NCI-H187 treated with DMSO at 0.1 percent for 48 hours (cell line): ENCODE measurements around the gene IGF1R.

Source experiments
- DNase-seq: peaks from one replicate; lab custom pipeline; 2025; lab: John Stamatoyannopoulos, UW

IGF1R gene

GRCh38 chr15:98943051-98943508 lies 294.7 kb downstream of the IGF1R start:
- no peak for DNase-seq

DNA sequence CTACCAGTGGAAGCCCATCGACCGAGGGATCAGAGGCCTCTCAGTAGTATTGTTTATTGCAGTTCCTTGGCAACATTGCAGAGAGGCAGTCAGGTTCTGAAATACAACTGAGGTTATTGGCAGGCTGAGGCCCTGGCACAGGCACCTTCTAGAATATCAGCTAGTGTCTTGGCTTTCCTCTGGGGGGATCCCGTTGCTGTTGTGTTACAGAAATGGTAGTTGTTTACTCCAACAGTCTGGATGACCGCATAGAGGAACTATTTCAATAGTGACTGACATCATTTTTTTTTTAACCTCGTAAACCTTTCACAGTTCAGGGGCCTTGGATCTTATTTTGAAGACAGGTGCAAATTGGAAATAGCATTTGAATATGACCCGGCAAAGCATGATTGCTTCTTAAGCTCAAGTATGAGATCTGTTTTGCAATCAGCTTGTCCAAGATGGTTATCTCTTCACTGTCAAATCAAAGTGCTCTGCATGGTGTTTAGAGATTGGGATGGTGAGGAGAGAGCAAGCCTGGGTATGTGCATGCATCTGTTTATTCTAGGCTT lies 295.3 kb downstream of the IGF1R start:
- no peak for DNase-seq

DNA sequence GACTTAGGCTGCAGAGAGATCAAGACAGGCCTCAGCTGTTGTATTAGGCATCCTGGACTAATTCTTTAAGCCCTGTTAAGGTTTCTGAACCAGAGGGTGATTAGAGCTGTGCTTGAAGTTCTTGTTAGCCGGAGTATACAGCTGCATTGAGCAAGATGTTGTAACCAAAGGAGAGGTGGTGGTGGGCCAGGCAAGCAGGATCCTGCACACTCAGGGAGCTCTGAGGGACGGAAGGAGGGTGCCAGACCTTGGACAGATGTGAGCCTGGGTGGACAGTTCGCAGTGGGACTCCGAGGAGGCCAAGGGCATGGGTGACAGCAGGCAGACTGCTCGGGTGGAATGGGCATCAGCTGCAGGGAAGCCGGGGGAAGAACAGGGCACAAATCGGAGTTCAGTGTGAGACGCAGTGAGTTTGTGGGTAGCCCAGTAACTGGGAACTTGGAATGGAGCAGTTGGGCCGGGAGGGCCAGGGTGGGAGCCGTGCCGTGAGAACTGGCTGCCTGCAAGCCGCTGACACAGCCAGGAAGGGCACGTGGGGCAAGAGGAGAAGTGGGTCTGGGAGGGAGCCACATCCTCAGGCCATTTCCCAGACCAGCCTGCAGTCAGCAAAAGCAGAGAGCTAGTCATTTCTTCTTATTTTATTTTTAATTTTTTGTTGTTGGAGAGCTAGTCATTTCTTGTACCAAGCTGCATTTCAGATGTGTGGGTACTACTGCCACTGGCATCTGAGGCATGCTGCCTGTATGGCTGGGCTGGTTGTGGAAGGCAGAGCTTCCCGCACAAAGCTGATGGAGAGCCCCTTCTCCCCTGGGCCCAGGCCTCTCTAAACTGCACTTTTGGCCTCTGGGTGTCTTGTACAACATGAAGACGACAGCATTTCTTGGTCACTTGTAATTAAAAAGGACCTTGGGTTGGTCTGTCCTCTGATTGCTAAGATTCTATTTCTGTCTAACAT lies 298.2 kb downstream of the IGF1R start:
- DNase-seq: no peak

DNA sequence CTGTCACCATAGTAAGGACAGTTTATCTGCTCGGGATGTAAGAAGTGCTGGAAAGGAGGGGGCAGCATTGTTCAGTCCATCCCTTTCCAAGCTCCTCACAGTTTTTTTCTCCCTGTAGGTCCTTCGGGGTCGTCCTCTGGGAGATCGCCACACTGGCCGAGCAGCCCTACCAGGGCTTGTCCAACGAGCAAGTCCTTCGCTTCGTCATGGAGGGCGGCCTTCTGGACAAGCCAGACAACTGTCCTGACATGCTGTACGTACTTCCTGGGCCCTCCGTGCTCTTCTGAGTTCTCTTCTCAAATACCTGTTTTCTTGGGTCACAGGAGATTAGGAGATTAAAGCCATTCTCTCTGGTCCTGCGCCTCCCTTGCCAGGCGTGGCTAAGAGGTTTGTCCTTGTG lies 300.1 kb downstream of the IGF1R start:
- no peak for DNase-seq

GRCh38 chr15:98948941-98949340 lies 300.6 kb downstream of the IGF1R start:
- no peak for DNase-seq

- DNase-seq: no peak
These were observed 301.3 kb downstream of the IGF1R start for GRCh38 chr15:98949624-98950023.

- DNase-seq: no peak
These were observed 301.9 kb downstream of the IGF1R start for GRCh38 chr15:98950248-98950647.

DNA sequence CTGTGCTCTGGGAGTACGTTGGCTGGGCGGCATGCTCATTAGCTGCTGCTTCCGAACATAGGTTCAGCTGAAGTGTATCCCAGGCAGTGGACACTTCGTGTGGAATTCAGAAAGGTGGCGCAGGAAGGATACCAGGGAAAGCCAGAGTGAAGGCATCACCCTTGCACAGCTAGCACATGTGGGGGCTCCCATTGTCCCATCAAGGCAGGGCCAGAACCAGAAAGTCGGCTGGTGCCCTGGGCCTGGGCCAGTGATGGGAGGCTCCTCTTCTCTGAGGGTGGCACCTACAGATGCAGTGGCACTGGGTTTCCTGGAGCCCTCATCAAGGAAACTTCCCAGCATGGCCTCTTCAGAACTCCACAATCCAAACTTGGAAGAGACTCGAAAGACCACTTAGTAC lies 302.7 kb downstream of the IGF1R start:
- no peak for DNase-seq

DNA sequence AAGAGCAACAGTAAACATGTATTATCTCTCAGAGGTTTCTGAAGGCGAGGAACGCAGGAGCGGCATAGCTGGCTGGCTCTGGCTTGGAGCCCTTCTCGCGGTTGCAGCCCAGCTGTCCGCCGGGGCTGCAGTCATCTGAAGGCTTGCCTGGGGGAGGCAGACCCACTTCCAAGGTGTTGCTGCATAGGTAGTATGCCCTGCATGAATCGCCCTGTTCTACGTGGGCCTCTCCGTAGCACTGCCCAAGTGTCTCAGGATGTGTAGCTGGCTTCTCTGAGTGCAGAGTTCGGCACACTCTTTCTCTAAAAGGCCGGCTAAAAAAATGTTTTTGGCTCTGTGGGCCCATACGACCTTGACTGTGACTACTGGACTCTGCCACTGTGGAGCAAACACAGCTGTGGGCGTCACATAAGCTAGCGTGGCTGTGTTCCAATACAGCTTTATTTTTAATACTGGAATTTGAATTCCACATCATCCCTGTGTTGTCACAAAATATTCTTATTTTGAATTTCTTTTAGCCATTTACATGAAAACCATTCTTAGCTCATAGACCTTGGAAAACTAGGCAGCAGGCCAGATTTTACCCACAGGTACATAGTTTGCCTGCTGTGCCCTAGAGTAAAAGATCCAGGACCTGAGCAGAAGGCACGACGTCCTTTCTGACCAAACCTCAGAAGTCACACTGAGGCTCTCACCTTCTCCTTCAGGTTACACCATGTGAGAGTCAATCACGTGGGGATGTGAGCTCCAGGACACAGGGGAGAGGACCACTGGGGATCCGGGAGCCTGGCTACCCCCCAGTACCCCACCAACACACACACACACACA lies 303.4 kb downstream of the IGF1R start:
- DNase-seq: no peak

GRCh38 chr15:98952381-98952803 lies 304.1 kb downstream of the IGF1R start:
- no peak for DNase-seq

DNA sequence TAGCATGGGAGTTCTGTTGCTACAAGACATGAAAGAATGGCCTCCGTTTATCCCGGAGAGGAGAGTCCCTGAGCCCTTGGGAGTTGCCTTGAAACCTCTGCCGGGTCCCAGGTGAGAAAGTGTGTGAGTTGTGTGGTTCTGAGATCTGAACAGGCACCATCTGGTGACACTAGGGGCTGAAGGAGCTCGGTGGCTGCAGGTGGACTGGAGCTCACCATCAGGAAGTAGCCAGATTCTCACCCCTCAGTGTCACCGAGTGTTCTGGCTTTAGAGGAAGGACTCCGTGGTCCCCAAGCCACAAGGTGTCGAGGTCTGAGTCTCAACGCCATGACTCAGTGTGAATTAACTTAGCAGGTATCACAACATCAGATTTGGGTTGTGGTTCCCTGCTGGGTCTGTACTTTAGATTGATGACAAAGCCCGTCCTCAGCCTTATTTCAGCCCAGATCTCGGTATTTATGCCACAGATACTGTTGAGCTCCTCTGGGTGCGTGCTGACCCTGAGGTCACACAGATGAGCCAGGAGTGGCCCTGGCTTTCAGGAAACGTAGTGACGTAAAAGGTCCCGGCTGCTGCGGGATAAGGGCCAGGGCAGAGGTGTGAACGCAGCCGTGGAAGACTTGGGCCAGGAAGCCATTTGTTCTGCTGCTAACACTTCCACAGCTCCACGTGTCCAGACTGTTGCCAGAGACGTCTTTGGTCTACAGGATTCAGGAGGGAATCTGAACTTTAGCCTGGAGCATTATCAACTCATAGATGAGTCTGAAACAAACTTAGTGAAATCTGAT lies 304.9 kb downstream of the IGF1R start:
- DNase-seq: no peak

- DNase-seq: no peak
These were observed 305.6 kb downstream of the IGF1R start for GRCh38 chr15:98953968-98954367.

DNA sequence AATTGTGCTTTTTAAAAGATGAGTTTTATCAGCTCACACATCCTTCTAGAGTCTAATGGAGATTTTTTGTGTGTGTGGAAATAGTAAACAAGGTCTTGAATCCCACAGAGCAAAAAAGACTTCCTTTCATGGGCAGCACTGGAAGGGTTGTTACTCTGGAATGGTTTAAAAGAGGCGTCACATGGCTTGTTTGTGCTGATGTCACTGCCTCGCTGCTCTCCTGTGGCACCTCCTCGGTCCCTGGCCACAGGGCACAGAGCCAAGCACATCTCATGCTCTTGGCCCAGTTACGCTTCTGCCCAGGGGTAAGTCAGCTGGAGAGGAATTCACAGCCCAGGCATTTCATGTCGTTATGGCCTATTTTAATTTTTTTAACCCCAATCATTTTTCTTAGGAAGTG lies 306.1 kb downstream of the IGF1R start:
- no peak for DNase-seq

GRCh38 chr15:98955331-98955730 lies 307.0 kb downstream of the IGF1R start:
- no peak for DNase-seq

GRCh38 chr15:98955961-98956723 lies 307.8 kb downstream of the IGF1R start:
- no peak for DNase-seq

- no peak for DNase-seq
These were observed 308.6 kb downstream of the IGF1R start for GRCh38 chr15:98956796-98957553.

DNA sequence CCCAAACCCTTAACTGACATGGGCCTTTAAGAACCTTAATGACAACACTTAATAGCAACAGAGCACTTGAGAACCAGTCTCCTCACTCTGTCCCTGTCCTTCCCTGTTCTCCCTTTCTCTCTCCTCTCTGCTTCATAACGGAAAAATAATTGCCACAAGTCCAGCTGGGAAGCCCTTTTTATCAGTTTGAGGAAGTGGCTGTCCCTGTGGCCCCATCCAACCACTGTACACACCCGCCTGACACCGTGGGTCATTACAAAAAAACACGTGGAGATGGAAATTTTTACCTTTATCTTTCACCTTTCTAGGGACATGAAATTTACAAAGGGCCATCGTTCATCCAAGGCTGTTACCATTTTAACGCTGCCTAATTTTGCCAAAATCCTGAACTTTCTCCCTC lies 309.3 kb downstream of the IGF1R start:
- no peak for DNase-seq

GRCh38 chr15:98958076-98958475 lies 309.7 kb downstream of the IGF1R start:
- no peak for DNase-seq

- DNase-seq: no peak
These were observed 310.7 kb downstream of the IGF1R start for GRCh38 chr15:98958918-98959639.

GRCh38 chr15:98959640-98960007 lies 311.3 kb downstream of the IGF1R start:
- no peak for DNase-seq
